ENCODE results near the gene PDZD4.

Gene PDZD4

DNA sequence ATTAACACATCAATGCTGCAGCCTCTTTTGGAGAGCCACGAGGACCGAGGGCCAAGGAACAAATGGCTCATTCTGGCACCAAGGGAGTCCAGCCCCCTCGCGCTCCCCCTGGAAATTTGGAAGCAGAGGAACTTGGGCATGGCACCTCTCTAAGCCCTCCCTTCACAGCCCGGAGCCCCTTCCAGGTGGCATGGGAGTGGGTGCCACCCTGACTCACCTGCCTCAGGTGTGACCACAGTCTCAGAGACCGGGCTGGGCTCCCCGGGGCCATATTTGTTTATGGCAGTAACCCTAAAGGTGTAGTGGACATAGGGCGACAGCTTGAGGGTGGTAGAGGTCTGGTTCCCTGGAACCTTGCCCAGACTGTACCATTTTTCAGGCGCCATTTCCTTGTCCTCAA lies 36.8 kb upstream of the PDZD4 start:
- no peak for DNase-seq (ENCODE audit: low spot score)

DNA sequence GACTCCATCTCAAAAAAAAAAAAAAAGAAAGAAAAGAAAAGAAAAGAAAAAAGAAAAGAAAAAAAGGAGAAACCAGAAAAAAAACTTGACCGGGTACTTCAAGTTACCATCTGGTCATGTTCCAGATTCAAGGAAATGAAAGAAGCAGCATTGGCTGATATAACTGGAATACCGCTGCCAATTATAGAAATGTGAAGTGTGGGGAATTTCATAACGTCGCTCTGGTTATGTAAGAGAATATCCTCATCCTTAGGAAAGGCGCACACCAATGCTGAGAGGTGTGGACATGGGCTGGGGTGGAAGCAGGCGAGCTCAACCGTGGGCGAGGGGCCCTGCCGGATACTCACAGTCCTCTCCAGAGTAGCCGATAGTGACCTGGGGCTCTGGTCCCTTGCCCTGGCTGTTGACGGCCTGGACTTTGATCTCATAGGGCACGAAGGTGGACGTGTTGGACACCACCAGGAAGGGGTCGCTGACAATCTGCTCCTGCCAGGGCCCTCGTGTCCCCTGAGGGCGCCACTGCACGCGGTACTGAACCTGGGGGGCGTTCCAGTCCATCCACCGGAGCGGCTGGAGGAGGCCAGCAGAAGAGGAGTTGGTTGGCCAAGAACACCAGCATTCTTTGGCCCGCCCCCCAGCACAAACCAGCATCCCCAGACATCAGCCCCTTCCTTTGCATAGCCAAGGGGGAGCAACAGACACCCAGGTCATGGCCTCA lies 36.1 kb upstream of the PDZD4 start:
- DNase-seq (ENCODE audit: low spot score): no peak

DNA sequence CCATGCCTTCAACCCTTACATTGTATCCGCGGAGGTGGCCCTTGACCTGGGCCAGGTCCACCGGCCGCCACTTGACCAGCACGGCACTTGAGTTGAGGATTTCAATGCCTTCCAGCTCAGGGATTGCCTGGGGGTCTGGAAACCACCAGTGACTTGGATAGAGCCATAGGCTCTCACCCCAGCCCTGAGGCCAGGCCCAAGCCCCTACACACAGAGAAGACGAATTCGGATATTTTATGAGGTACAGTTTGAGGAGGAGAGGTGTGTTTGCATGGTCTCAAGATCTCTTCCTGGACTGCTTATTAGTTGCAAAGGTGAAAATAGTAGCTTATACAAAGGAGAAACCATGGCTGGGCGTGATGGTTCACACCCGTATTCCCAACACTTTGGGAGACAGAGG lies 35.3 kb upstream of the PDZD4 start:
- no peak for DNase-seq (ENCODE audit: low spot score)

DNA sequence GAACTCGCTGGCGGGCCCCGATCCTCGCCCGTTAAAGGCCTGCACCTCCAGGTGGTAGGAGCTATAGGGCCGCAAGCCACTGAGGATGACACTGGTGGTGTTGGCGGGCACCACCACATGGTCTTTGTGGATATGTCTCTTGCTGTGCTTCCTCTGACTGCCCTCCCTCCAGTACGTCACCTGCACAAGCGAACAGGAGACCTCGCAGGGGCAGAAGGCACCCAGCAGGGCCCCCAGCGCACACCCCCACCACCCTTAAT lies 34.9 kb upstream of the PDZD4 start:
- no peak for DNase-seq (ENCODE audit: low spot score)

DNA sequence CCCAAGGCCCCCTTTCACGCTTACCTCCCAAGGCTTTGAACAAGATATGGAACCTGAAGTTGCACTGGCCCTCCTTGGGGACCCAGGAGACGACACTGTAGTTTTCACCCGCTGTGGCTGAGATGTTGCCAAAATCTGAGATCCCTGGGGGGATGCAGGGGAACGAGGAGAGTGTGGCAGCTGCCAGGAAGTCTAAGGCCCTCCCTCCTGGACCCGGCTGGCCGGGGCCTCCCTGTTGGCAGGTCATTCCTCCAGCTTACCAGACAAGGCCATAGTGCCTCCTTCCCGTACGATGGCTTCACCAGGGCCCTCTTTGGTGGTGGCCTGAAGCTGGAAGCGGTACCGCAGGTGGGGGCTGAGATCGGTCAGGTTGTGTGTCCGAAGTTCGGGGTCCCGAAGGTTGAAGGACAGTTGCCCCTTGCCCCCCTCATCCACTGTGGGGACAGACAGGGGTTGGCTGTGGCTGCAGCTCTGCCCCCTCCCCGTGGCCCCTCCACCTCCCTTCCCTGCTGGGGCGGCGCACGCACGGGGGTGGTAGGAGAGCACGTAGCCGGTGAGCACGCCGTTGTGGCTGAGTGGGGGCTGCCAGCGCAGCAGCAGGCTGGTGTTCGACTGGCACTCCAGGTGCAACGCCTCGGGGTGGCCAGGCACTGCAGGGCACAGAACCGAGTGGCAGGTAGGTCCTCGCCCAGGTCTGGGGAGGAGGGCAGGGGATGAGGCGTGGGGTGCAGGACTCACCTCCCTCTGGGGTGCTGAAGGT lies 34.4 kb upstream of the PDZD4 start:
- DNase-seq (ENCODE audit: low spot score): no peak

- no peak for DNase-seq (ENCODE audit: low spot score)
Observed at GRCh38 chrX:153864101-153864500, 33.8 kb upstream of the PDZD4 start.

DNA sequence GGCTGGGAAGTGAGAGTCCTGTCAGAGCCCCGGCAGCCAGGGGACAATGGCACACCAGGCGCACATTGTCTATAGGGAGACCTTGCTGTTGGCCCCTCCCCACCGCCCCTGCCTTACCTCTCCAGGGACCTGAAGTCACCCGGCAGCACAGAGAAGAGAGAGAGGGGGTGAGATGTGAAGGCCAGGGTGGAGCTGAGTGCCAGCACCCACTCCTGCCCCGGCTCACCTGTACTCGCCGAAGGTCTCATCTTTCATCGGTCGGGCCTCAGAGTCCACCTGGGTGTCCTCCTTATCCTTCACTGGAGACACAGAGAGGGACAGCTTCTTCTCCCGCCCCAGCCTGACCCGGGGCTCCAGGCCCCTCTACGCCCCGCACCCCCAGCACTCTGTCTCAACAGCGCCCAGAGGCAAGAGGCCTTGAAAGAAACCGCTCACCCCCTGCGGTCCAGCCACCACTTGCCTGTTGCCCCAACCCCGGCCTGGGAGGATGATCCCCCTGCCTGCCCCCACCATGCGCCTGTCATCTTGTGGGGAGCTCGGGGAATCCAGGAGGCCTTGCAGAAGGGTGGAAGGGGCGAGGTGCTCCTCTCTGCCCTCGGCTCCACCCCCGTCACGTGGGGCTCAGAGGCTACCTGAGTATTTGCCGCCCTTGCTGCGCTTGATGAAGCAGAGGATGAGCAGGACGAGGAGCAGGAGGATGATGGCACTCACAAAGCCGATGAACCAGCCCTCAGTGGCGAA lies 33.1 kb upstream of the PDZD4 start:
- no peak for DNase-seq (ENCODE audit: low spot score)

DNA sequence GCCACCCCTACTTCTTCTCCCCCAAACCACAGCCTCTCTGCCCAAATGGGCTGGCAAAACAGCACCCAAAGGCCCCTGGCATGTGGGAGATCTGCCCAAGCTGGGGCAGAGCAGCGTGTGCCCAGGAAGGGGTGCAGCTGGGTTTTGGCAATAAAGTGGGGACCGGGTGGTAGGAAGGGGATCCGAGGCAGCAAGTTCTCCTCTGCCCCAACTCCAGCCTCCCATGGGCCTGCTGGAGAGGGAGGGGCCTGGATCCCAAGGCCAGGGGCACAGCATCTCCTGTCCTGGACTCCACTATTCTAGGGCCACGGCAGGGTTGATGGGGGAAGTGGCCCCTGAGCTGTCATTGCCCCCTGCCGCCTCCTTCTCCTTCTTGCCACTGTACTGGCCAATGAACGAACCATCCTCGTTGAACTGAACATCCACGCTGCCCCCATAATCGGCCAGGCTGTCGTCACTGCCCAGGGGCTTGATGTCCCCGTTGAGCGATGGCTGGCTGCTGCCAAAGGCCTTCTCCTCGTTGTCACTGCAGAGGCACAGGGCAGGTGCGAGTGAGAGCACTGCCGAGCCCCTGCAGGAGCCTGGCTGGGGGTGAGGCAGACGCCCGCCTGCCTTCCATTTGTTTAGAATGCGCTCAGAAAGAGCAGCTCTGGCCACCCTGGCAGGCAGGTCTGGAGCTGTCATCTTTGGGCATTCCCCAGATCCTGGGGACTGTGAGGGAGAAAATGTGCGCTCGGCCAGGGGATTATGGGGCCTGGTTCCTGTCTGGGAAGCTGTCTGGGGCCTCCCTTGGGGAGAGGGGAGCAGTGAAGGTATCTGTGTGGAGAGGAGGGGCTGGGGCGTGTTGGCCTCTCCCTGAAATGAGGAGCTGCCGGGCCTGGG lies 32.3 kb upstream of the PDZD4 start:
- DNase-seq (ENCODE audit: low spot score): no peak

- no peak for DNase-seq (ENCODE audit: low spot score)
Observed at GRCh38 chrX:153861733-153862310, 31.5 kb upstream of the PDZD4 start.

DNA sequence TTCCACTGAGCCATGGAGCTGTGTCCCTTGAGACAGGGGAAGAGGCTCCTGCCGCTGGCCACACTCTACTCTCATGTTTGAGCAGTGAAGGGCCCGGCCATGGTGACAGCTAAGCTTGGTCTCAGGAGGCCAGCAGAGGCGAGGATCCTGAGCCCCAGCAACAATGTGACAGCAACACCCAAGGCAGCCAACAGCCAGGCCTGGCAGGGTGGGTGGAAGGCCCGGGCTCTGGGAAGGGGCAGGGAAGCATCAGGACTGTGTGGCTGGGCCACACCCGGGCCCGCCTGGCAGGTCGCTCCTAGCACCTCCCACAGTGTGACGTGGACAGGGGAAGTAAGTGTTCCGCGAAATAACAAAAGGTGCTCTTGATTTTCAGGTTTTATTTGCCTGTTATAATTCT lies 30.8 kb upstream of the PDZD4 start:
- DNase-seq (ENCODE audit: low spot score): no peak

DNA sequence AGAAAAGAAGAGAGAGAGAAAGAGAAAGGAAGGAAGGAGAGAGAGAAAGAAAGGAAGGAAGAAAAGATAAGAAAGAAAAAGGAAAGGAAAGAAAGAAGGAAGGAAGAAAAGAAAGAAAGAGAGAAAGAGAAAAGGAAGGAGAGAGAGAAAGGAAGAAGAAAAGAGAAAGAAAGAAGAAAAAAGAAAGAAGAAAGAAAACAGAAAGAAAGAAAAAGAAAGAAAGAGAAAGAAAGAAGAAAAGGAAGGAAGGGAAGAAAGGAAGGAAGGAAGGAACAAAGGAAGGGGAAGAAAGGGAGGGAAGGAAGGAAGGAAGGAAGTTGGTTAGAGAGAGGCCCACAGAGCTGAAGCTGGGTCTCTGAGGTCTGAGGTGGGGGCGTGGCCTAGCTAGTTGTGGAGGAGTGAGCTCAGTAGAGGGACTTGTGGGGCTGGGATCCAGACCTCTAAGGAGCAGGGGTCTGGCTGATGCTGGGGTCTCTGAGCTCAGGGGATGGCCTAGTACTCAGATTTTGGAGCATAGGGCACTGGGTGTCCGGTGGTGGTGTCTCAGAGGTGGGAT lies 27.1 kb upstream of the PDZD4 start:
- DNase-seq (ENCODE audit: low spot score): no peak

DNA sequence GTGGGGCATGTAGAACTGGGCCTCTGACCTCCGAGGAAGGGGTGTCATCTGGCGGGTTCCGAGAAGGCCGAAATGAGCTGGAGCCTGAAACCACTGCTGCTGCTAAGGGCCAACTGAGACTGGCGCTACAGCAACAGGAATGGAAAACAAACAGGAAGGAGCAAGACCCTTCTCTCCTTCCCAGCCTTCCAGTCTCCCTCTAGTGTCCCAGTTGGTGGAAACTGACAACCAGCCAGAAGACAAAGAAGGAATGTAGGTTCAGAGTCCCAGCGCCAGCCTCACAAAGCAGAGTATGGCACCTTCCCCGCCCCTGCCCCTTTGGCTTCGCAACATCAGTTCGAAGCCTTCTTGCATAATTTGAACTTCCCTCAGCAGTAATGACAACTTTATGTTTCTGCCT lies 24.4 kb upstream of the PDZD4 start:
- DNase-seq (ENCODE audit: low spot score): no peak

DNA sequence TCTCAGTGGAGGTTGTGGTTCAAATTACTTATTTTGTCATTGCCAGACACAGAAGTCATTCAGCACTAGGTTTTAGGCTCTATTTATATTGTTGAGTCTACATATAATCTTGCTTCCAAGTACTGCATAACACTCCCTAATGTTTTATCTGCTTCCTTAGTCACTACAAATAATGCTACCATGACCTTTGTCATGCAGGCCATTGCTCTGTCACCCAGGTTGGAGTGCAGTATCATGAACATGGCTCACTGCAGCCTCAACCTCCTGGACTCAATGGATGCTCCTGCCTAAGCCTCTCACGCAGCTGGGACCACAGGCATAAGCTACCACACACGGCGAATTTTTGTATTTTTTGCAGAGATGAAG lies 23.5 kb upstream of the PDZD4 start:
- no peak for DNase-seq (ENCODE audit: low spot score)

- DNase-seq (ENCODE audit: low spot score): no peak
Observed at GRCh38 chrX:153853180-153853901, 23.0 kb upstream of the PDZD4 start.

DNA sequence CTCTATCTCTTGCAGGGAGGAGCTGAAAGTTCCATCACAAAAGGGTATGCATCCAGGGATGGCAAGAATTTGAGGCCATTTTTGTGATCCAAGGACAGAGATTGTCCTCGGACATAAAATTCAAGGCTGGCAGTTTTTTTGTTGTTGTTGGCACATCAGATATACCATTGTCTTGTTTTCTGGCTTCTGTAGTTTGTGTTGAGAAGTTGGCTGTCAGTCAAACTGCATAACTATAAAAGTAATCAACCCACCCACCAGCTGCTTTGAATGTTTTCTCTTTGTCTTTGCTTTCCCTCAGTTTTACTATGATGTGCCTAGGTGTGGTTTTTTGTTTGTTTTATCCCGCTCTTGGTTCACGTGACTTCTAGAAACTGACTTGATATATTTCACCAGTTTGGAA lies 21.6 kb upstream of the PDZD4 start:
- no peak for DNase-seq (ENCODE audit: low spot score)

- no peak for DNase-seq (ENCODE audit: low spot score)
Observed at GRCh38 chrX:153848325-153848724, 18.0 kb upstream of the PDZD4 start.

- no peak for DNase-seq (ENCODE audit: low spot score)
Observed at GRCh38 chrX:153845842-153846241, 15.5 kb upstream of the PDZD4 start.

DNA sequence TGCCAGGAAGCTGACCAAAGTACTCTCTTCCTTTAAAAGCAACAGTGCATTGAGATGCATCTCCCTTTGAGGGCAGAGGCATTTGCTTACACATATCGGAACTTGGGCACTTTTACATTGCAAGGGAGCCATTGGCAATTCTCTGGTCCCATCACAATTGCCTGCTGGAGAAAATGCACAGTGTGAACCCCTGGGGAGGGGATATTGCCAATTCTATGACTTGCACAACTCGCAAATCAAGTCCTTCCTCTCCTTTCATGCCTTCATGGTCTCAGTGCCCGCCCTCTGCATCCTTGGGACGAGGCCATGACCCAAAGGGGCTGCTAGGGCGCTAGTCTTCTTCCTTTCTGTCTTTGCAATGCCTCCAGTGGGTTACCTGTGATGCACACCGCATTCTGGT lies 14.9 kb upstream of the PDZD4 start:
- DNase-seq (ENCODE audit: low spot score): no peak

- DNase-seq (ENCODE audit: low spot score): no peak
Observed at GRCh38 chrX:153844509-153845082, 14.3 kb upstream of the PDZD4 start.

- no peak for DNase-seq (ENCODE audit: low spot score)
Observed at GRCh38 chrX:153836921-153837320, 6.6 kb upstream of the PDZD4 start.

DNA sequence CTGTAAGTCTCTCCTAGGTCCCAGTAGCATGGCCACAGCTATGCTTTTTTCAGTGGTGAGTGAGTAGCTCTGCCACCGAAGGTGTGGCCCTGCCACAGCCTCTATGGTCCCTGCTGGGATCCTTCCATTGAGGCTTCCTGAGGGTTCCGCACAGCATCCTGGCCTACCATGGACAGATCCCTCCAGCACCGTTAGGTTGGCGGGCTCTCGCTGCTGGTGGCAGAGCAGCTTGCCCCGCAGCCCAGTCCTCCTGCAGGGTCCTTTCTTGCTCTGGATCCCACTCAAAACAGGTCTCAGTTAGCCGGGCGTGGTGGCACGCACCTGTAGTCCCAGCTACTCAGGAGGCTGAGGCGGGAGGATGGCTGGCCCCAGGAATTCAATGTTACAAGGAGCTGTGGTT lies 2.4 kb upstream of the PDZD4 start:
- no peak for DNase-seq (ENCODE audit: low spot score)

Measured in kidney tubule cell (primary cell).